ENCODE results near the gene PTPN20.
"Not testable (repeated sequence)": the region's sequence is repeated elsewhere in the genome, so short reads cannot be mapped to it uniquely, and the experiment has no call there.

GRCh38 chr10:46987233-46987924 is 76.2 kb downstream of the PTPN20 start:
- TF ChIP-seq, protein P1, sequence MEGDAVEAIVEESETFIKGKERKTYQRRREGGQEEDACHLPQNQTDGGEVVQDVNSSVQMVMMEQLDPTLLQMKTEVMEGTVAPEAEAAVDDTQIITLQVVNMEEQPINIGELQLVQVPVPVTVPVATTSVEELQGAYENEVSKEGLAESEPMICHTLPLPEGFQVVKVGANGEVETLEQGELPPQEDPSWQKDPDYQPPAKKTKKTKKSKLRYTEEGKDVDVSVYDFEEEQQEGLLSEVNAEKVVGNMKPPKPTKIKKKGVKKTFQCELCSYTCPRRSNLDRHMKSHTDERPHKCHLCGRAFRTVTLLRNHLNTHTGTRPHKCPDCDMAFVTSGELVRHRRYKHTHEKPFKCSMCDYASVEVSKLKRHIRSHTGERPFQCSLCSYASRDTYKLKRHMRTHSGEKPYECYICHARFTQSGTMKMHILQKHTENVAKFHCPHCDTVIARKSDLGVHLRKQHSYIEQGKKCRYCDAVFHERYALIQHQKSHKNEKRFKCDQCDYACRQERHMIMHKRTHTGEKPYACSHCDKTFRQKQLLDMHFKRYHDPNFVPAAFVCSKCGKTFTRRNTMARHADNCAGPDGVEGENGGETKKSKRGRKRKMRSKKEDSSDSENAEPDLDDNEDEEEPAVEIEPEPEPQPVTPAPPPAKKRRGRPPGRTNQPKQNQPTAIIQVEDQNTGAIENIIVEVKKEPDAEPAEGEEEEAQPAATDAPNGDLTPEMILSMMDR (IDR thresholded peaks at IDR 0.05), result not testable (repeated sequence)
- TF ChIP-seq POLR2AphosphoS5, POLR2A, EP300 (IDR thresholded peaks at IDR 0.05): not testable (repeated sequence)
